GM21619 (cell line): Measurements from ENCODE around the gene SLFN12L.
"Not testable (repeated sequence)": the region's sequence is repeated elsewhere in the genome, so short reads cannot be mapped to it uniquely, and the experiment has no call there.

Source experiments
- ATAC-seq: cut with Tn5 transposase; IDR thresholded peaks from one replicate; pipeline ENCODE4 v1.9.1; 2021; ENCODE audit not compliant: unreplicated experiment

The SLFN12L gene

GRCh38 chr17:35498448-35499178, 38.9 kb downstream of the SLFN12L start:
- no peak for ATAC-seq

- no peak for ATAC-seq
Observed at GRCh38 chr17:35496451-35497290, 40.8 kb downstream of the SLFN12L start.

DNA sequence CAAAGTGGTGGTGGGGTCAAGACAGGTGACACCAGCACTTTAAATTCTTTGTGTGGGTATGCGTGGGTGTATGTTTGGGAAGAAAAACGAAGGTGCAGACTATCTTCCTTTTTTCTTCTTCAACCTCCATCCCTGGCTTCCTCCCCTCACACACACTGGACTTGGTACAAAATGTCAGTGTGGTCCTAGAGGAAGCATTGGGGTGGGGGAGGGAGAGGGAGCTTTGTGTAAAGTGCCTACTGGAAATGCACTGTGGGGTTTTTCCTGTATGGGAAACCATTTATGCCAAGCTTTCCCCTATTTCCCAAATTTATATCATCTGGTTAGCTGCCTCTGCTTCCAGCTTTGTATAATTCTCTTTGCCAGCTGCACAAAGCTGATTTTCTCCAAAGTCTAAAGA, 44.4 kb downstream of the SLFN12L start:
- no peak for ATAC-seq

DNA sequence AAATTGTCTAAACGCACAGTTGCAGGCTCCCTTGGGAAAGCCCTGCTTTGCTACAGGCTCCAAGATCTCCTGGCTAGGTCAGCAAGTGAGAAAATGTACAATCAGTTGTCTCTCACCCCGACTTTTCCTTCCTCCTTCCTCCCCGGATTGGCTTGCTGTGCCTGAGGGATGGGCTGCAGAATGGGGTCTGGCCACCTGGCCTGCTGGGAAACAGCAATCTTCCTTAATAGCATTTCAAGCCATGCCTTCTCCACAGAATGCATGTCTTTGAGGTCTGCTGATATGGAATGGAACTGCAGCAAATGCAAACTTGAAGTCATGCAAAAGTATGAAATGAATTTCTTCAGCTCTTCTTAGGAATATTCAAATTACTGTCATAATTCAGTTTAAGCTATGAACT, 46.1 kb downstream of the SLFN12L start:
- ATAC-seq = no peak

DNA sequence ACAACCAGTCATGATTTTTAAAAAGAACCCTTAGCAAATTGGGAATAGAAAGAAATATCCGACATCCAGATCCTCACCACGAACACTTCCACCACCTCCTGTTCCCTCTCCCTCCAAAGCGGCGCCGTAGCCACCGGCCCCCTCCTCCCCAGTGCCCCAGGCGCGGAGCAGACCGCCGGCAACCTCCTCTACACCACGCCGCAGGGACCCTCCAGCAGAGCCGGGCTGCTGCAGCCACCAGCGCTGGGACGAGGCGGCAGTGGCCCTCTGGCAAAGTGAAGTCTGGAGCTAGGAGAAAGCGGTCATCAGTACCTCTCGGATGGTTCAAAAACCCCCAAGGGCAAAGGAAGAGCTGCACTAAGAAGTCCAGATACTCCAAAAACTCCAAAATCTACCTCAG, 47.5 kb downstream of the SLFN12L start:
- ATAC-seq = no peak

DNA sequence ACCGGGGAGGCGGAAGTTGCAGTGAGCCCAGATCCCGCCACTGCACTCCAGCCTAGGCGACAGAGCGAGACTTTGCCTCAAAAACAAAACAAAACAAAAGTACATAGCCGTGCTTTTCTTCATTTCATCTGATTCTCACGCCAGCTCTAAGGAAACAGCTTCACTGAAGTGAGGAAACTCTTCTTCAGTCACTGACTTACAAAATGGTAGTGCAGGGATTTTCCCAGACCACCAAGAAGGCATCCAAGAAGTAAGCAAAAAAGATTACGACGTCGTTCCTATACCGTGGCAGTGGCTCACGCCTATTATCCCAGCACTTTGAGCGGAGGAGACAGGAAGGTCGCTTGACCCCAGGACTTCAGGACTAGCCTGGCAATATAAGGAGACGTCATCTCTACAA, 48.5 kb downstream of the SLFN12L start:
- ATAC-seq = no peak

- ATAC-seq = no peak
Observed at GRCh38 chr17:35486920-35487732, 50.4 kb downstream of the SLFN12L start.

DNA sequence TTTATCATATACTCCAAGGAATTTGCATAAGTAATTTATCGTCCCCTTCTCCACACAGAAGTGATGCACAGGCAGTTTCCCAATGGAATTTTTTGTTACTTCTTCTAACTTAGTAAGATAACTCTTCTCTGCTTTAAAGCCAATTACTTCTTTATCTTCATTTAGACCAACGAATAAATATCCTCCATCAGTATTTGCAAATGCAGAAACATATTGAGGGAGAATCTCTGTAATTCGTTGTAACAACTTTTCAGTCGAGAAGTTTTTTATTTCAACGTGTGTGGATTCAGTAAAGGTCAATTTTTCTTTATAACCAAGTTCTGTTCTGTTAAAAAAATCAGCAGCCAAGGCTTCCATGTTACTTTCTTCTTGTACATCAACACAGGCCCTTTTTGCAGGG, 58.2 kb downstream of the SLFN12L start:
- ATAC-seq = no peak

GRCh38 chr17:35477248-35477647, 60.2 kb downstream of the SLFN12L start:
- no peak for ATAC-seq

DNA sequence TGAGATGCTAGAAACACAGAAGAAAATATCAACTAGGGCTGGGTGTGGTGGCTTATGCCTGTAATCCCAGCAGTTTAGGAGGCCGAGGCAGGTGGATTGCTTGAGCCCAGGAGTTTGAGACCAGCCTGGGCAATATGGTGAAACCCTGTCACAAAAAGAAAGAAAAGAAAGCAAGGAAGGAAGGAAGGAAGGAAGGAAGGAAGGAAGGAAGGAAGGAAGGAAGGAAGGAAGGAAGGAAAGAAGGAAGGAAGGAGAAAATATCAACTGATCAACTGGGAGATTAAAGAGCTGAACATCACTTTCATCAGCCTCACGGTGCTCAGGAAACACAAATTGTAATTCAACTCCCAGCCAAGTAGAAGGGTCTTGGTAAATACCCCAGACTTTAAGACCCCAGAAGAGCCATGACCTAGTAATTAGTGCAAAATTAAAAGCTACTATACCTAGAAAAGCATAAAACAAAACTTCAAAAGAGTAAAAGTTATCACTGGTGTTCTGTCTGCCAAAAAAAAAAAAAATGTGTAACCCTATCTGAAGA, 61.1 kb downstream of the SLFN12L start:
- ATAC-seq = no peak

GRCh38 chr17:35468475-35468874, 69.0 kb downstream of the SLFN12L start:
- ATAC-seq = no peak

GRCh38 chr17:35467824-35468223, 69.7 kb downstream of the SLFN12L start:
- ATAC-seq = no peak

DNA sequence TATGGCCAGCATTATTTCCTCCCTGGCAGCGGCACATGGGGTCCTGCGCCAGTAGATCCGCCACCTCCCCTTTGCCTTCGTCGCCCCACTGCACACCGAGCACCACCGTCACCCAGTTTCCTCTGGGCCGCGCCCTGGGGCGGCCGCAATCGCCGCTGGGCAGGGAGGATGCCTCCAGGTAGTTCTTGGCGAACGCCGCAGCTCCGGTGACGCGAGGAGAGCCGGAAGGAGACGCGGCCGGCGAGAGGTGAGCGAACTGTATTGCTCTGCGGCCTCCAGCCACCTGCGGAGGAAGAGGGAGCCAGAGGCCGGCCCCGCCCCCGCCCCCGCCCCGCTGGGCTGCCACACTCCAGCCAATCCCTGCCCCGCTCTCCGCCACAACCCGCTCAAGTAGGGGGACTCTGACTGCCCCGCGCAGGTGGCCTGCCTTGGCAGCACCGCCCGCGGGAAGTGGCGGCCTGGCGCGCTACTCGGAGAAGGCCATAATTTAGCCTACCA, 77.1 kb downstream of the SLFN12L start:
- peak; percentile 89 for ATAC-seq

DNA sequence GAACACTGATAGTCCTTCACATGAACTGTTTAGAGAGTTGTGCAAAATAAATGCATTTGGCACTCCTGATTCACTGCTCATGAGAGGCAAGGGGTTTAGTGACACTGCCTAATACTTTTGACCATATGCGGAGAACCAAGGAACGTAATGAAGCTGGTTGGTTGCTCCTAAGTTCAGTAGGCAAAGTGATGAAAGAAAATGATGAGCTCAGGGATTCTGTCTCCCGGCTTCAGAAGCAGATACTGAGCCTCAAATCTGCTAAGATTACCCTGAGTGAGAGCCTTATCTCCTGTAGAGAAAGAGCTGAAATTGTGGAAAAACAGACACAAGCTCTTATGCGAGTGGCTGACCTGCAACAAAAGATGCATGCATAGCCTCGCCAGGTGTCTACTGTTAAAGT, 83.4 kb downstream of the SLFN12L start:
- not testable (repeated sequence) for ATAC-seq

DNA sequence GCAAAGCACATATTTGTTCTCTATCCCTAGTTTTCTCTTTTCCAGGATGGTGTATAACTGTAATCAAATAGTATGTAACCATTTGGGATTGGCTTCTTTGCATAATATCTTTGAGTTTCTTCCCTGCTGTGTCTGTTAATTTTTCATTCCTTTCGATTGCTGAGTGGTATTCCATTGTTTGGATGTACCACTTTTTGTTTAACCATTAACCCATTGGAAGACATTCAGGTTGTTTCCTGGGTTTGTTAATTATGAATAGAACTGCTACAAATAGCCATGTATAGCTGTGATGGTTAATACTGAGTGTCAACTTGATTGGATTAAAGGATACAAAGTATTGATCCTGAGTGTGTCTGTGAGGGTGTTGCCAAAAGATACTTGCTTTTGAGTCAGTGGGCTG, 84.3 kb downstream of the SLFN12L start:
- no peak for ATAC-seq

- ATAC-seq = no peak
Observed at GRCh38 chr17:35449371-35449931, 88.0 kb downstream of the SLFN12L start.

GRCh38 chr17:35448899-35449227, 88.6 kb downstream of the SLFN12L start:
- ATAC-seq = no peak

GRCh38 chr17:35448214-35448898, 89.1 kb downstream of the SLFN12L start, which contains the start of gene SLFN13:
Gene SLFN13 (minus strand): TSS chr17:35448766. CDS start chr17:35445680, 3,086 bp downstream.
- peak; percentile 65 for ATAC-seq

- no peak for ATAC-seq
Observed at GRCh38 chr17:35447499-35447898, 90.0 kb downstream of the SLFN12L start.

GRCh38 chr17:35438433-35438832, 99.0 kb downstream of the SLFN12L start:
- no peak for ATAC-seq
